BE2C (cell line): Measurements from ENCODE around the gene ELF5.

Experiments used
- DNase-seq: peaks from one replicate; pipeline ENCODE4 v3.0.0-alpha.2; 2020
- H3K27me3 ChIP-seq: fragments of 250-450 bp; sonication (Bioruptor Pico); 2 replicates; pipeline ENCODE4 v1.5.1; 2020; ENCODE audit warnings: mild to moderate bottlenecking
- H3K36me3 ChIP-seq: fragments of 250-450 bp; sonication (Bioruptor Pico); 2 replicates; pipeline ENCODE4 v1.5.1; 2020; ENCODE audit warnings: mild to moderate bottlenecking
- H3K4me1 ChIP-seq: fragments of 250-450 bp; sonication (Bioruptor Pico); 2 replicates; pipeline ENCODE4 v1.5.1; 2020
- H3K4me3 ChIP-seq: 2 replicates; pipeline ENCODE4 v1.5.1; 2011; ENCODE audit warnings: low read depth, low read length
- H3K9me3 ChIP-seq: fragments of 250-450 bp; sonication (Bioruptor Pico); 2 replicates; pipeline ENCODE4 v1.5.1; 2020
- TF ChIP-seq, protein P1 (sequence below): IDR thresholded peaks from 2 replicates; pipeline ENCODE4 v1.5.1; 2012; ENCODE audit warnings: mild to moderate bottlenecking, low read depth, low read length

ELF5 gene

GRCh38 chr11:34549271-34549670 is 35.7 kb upstream of the ELF5 start:
- no peaks in the 10 kb centered on the region for H3K36me3 ChIP-seq
- TF ChIP-seq, protein P1, sequence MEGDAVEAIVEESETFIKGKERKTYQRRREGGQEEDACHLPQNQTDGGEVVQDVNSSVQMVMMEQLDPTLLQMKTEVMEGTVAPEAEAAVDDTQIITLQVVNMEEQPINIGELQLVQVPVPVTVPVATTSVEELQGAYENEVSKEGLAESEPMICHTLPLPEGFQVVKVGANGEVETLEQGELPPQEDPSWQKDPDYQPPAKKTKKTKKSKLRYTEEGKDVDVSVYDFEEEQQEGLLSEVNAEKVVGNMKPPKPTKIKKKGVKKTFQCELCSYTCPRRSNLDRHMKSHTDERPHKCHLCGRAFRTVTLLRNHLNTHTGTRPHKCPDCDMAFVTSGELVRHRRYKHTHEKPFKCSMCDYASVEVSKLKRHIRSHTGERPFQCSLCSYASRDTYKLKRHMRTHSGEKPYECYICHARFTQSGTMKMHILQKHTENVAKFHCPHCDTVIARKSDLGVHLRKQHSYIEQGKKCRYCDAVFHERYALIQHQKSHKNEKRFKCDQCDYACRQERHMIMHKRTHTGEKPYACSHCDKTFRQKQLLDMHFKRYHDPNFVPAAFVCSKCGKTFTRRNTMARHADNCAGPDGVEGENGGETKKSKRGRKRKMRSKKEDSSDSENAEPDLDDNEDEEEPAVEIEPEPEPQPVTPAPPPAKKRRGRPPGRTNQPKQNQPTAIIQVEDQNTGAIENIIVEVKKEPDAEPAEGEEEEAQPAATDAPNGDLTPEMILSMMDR = no peak
- H3K27me3 ChIP-seq = no peaks in the 10 kb centered on the region
- no peaks in the 10 kb centered on the region for H3K9me3 ChIP-seq
- H3K4me1 ChIP-seq = no peaks in the 10 kb centered on the region
- no peak for DNase-seq
- H3K4me3 ChIP-seq = no peak overlapping the region

GRCh38 chr11:34548278-34548677 is 34.7 kb upstream of the ELF5 start:
- no peaks in the 10 kb centered on the region for H3K36me3 ChIP-seq
- H3K9me3 ChIP-seq = no peaks in the 10 kb centered on the region
- no peak for DNase-seq
- TF ChIP-seq, protein P1 = no peak
- H3K4me1 ChIP-seq = no peaks in the 10 kb centered on the region
- H3K27me3 ChIP-seq = no peaks in the 10 kb centered on the region
- no peak overlapping the region for H3K4me3 ChIP-seq

- Histone ChIP-seq H3K4me1 (no peaks in the 10 kb centered on the region), H3K9me3 (no peaks in the 10 kb centered on the region), H3K4me3 (no peak overlapping the region), H3K36me3 (no peaks in the 10 kb centered on the region), H3K27me3 (no peaks in the 10 kb centered on the region)
- TF ChIP-seq, protein P1 = no peak
- no peak for DNase-seq
These were observed 33.1 kb upstream of the ELF5 start for GRCh38 chr11:34546511-34547209.

GRCh38 chr11:34542089-34542488 is 28.5 kb upstream of the ELF5 start:
- Histone ChIP-seq H3K9me3 (no peaks in the 10 kb centered on the region), H3K4me1 (no peaks in the 10 kb centered on the region), H3K27me3 (no peaks in the 10 kb centered on the region), H3K4me3 (no peak overlapping the region), H3K36me3 (no peaks in the 10 kb centered on the region)
- no peak for DNase-seq
- TF ChIP-seq, protein P1 = no peak

GRCh38 chr11:34540870-34541269 is 27.3 kb upstream of the ELF5 start:
- DNase-seq = no peak
- H3K9me3 ChIP-seq = no peaks in the 10 kb centered on the region
- no peak overlapping the region for H3K4me3 ChIP-seq
- no peaks in the 10 kb centered on the region for H3K27me3 ChIP-seq
- H3K4me1 ChIP-seq = no peaks in the 10 kb centered on the region
- TF ChIP-seq, protein P1 = no peak
- no peaks in the 10 kb centered on the region for H3K36me3 ChIP-seq

DNA sequence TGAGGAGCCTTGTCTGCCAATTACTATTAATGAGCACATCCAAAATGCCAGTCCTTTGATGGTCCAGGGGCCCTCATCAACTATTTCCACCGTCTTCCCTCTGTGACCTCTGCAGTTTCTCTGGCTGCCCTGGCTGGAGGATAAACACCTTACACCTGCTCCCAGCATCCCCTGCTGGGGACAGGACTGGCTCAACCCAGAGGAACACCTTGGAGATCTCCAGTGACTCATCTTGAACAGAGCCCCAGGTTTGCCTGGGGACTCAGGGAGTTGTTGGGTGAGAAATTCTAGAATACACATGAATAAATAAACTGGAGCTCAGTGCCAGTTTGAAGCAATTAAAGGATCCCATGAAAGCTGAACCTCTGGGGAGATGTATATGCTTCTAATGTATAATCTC is 24.0 kb upstream of the ELF5 start:
- Histone ChIP-seq H3K4me1 (no peaks in the 10 kb centered on the region), H3K9me3 (no peaks in the 10 kb centered on the region), H3K4me3 (no peak overlapping the region), H3K27me3 (no peaks in the 10 kb centered on the region), H3K36me3 (no peaks in the 10 kb centered on the region)
- no peak for DNase-seq
- TF ChIP-seq, protein P1 = no peak
